Osteoblast (primary cell): Measurements from ENCODE around the gene AQP12A. TPM values are rescaled to one million over a fixed set of nuclear protein-coding genes. Genes with fewer than 3 reads are reported as not detected.
"Not testable (repeated sequence)": the region's sequence is repeated elsewhere in the genome, so short reads cannot be mapped to it uniquely, and the experiment has no call there.

Experiments
- DNase-seq: peaks from one replicate; pipeline ENCODE4 v3.0.0; 2011; ENCODE audit warnings: low spot score, mixed read lengths; ENCODE audit not compliant: insufficient read length; ENCODE audit errors: missing footprints
- H2AFZ ChIP-seq: 2 replicates; pipeline ENCODE4 v1.6.0; 2011; ENCODE audit warnings: mild to moderate bottlenecking, low read length
- H3K27ac ChIP-seq: 2 replicates; pipeline ENCODE4 v1.5.1; 2011; ENCODE audit warnings: mild to moderate bottlenecking, low read depth, low read length, moderate library complexity
- H3K27me3 ChIP-seq: 2 replicates; pipeline ENCODE4 v1.6.0; 2012; ENCODE audit warnings: mild to moderate bottlenecking, control low read depth, inconsistent platforms, low read length, moderate library complexity; ENCODE audit not compliant: insufficient read depth
- H3K36me3 ChIP-seq: 2 replicates; pipeline ENCODE4 v1.5.1; 2011; ENCODE audit warnings: mild to moderate bottlenecking, low read length, control low read depth, moderate library complexity; ENCODE audit not compliant: insufficient read depth
- H3K4me1 ChIP-seq: 2 replicates; pipeline ENCODE4 v1.5.1; 2011; ENCODE audit warnings: mild to moderate bottlenecking, low read length, control low read depth, moderate library complexity; ENCODE audit not compliant: insufficient read depth
- H3K4me2 ChIP-seq: 2 replicates; pipeline ENCODE4 v1.6.0; 2011; ENCODE audit warnings: mild to moderate bottlenecking, low read length; ENCODE audit not compliant: insufficient read depth
- H3K4me3 ChIP-seq: fragments of 200-600 bp; sonication (generic); 3 replicates; pipeline ENCODE4 v1.5.1; 2012; ENCODE audit warnings: mild to moderate bottlenecking, low read length, inconsistent platforms; ENCODE audit not compliant: insufficient read depth
- H3K79me2 ChIP-seq: 2 replicates; pipeline ENCODE4 v1.6.0; 2012; ENCODE audit warnings: mild to moderate bottlenecking, low read length, control low read depth, inconsistent platforms; ENCODE audit not compliant: insufficient read depth
- H3K9me3 ChIP-seq: 2 replicates; pipeline ENCODE4 v1.5.1; 2011; ENCODE audit warnings: low read depth, low read length, control low read depth
- H4K20me1 ChIP-seq: 2 replicates; pipeline ENCODE4 v1.6.0; 2012; ENCODE audit warnings: mild to moderate bottlenecking, low read length, control low read depth; ENCODE audit not compliant: insufficient read depth
- CTCF ChIP-seq: IDR thresholded peaks from 2 replicates; pipeline ENCODE4 v1.5.1; 2011; ENCODE audit warnings: mild to moderate bottlenecking, low read depth, low read length, moderate library complexity; ENCODE audit errors: extremely low read depth
- total RNA-seq: library from RNA; depleted of rRNA; stranded (reverse); fragments of >200 nt; gene quantifications from 2 replicates; pipeline ENCODE4 v1.2.3, GENCODE V29; 2012

The AQP12A gene
- total RNA-seq, 1 donor, result not detected

- Histone ChIP-seq H3K79me2 (no peaks in the 10 kb centered on the region), H3K4me3 (no peak overlapping the region), H3K36me3 (no peaks in the 10 kb centered on the region), H3K27ac (no peak overlapping the region), H2AFZ (no peak overlapping the region), H3K4me1 (no peaks in the 10 kb centered on the region), H3K4me2 (no peak overlapping the region), H4K20me1 (no peaks in the 10 kb centered on the region), H3K9me3 (no peaks in the 10 kb centered on the region), H3K27me3 (peaks cover 27% of the 10 kb centered on the region)
- TF ChIP-seq CTCF, result no peak
- DNase-seq, result peak; percentile 53
Observed at GRCh38 chr2:240672076-240672700, 19.5 kb upstream of the AQP12A start.

- peaks cover 22% of the 10 kb centered on the region for H3K27me3 ChIP-seq
- H3K9me3 ChIP-seq, result no peaks in the 10 kb centered on the region
- no peak overlapping the region for H3K4me3 ChIP-seq
- no peak overlapping the region for H2AFZ ChIP-seq
- no peaks in the 10 kb centered on the region for H3K36me3 ChIP-seq
- H3K27ac ChIP-seq, result no peak overlapping the region
- no peak for TF ChIP-seq CTCF
- no peaks in the 10 kb centered on the region for H3K79me2 ChIP-seq
- H3K4me2 ChIP-seq, result no peak overlapping the region
- H3K4me1 ChIP-seq, result no peaks in the 10 kb centered on the region
- H4K20me1 ChIP-seq, result no peaks in the 10 kb centered on the region
- DNase-seq, result peak; percentile 80
Observed at GRCh38 chr2:240672701-240673190, 18.9 kb upstream of the AQP12A start.

GRCh38 chr2:240674461-240675184 is 17.0 kb upstream of the AQP12A start:
- H3K27me3 ChIP-seq, result peaks cover 18% of the 10 kb centered on the region
- H3K27ac ChIP-seq, H3K9me3 ChIP-seq, H2AFZ ChIP-seq, H3K36me3 ChIP-seq, H3K4me1 ChIP-seq, H3K4me2 ChIP-seq, H4K20me1 ChIP-seq, H3K79me2 ChIP-seq, H3K4me3 ChIP-seq: not testable (repeated sequence)
- peak; percentile 22 for DNase-seq

- not testable (repeated sequence) for DNase-seq, H3K4me2 ChIP-seq, H3K4me1 ChIP-seq, H3K4me3 ChIP-seq, H3K27ac ChIP-seq, H3K79me2 ChIP-seq, H2AFZ ChIP-seq, H3K9me3 ChIP-seq, H3K36me3 ChIP-seq, H4K20me1 ChIP-seq
- H3K27me3 ChIP-seq, result peaks cover 11% of the 10 kb centered on the region
Observed at GRCh38 chr2:240675345-240675744, 16.3 kb upstream of the AQP12A start.

GRCh38 chr2:240678043-240678442 is 13.6 kb upstream of the AQP12A start:
- H4K20me1 ChIP-seq, H3K4me2 ChIP-seq, H3K27ac ChIP-seq, H3K27me3 ChIP-seq, H3K4me3 ChIP-seq, H3K36me3 ChIP-seq, H3K9me3 ChIP-seq, DNase-seq, H3K79me2 ChIP-seq, H2AFZ ChIP-seq, H3K4me1 ChIP-seq: not testable (repeated sequence)

- not testable (repeated sequence) for H3K27me3 ChIP-seq, H3K36me3 ChIP-seq, H3K4me3 ChIP-seq, H3K27ac ChIP-seq, H3K4me1 ChIP-seq, H4K20me1 ChIP-seq, H3K9me3 ChIP-seq, H2AFZ ChIP-seq, H3K79me2 ChIP-seq, DNase-seq, H3K4me2 ChIP-seq
Observed at GRCh38 chr2:240678909-240679308, 12.8 kb upstream of the AQP12A start.

GRCh38 chr2:240680185-240680584 is 11.5 kb upstream of the AQP12A start:
- not testable (repeated sequence) for H3K36me3 ChIP-seq, H3K9me3 ChIP-seq, H3K4me1 ChIP-seq, H3K27ac ChIP-seq, DNase-seq, H4K20me1 ChIP-seq, H3K27me3 ChIP-seq, H3K4me3 ChIP-seq, H3K4me2 ChIP-seq, H3K79me2 ChIP-seq, H2AFZ ChIP-seq
